ENCODE measurements around the gene PLAAT5.
"Not testable (repeated sequence)": the region's sequence is repeated elsewhere in the genome, so short reads cannot be mapped to it uniquely, and the experiment has no call there.

PLAAT5 gene

DNA sequence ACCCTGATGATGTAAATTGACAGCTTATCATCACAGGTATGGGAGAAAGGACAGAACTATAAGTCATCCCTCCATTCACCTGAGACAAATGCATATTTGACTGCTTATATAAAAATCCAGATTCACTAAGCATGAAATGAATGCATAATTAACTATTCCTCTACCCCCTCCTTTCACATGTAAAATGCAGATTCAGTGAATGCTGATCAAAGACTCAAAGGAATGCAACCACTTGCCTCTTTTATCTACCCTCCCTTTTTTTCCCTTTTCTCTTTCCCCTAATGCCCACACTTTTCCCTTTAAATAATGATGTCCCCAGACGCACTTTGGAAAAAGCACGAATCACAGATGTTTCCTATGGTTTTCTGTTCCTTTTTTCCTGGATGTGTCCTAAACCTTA, 41.1 kb upstream of the PLAAT5 start:
- Histone ChIP-seq H3K4me1 (ENCODE audit: low read length) (peaks cover 20% of the 10 kb centered on the region), H3K4me3 (ENCODE audit: low read length) (no peak overlapping the region), H3K9ac (ENCODE audit: low read length) (no peak overlapping the region), H3K36me3 (replicated peaks; ENCODE audit: low read depth, low read length) (no peaks in the 10 kb centered on the region), H2AFZ (ENCODE audit: low read depth, low read length) (no peak overlapping the region), H3K27me3 (ENCODE audit: low read depth, low read length) (peaks cover 22% of the 10 kb centered on the region), H3K79me2 (ENCODE audit: low read length) (no peaks in the 10 kb centered on the region), H4K20me1 (ENCODE audit: insufficient read depth, low read length) (no peaks in the 10 kb centered on the region), H3K9me3 (ENCODE audit: insufficient read depth, low read length) (no peaks in the 10 kb centered on the region), H3K27ac (ENCODE audit: low read length) (no peak overlapping the region), H3K4me2 (ENCODE audit: low read length) (no peak overlapping the region)
- no peak for TF ChIP-seq EZH2phosphoT487 (IDR thresholded peaks at IDR 0.05; ENCODE audit: low read depth)
- TF ChIP-seq, protein P1, sequence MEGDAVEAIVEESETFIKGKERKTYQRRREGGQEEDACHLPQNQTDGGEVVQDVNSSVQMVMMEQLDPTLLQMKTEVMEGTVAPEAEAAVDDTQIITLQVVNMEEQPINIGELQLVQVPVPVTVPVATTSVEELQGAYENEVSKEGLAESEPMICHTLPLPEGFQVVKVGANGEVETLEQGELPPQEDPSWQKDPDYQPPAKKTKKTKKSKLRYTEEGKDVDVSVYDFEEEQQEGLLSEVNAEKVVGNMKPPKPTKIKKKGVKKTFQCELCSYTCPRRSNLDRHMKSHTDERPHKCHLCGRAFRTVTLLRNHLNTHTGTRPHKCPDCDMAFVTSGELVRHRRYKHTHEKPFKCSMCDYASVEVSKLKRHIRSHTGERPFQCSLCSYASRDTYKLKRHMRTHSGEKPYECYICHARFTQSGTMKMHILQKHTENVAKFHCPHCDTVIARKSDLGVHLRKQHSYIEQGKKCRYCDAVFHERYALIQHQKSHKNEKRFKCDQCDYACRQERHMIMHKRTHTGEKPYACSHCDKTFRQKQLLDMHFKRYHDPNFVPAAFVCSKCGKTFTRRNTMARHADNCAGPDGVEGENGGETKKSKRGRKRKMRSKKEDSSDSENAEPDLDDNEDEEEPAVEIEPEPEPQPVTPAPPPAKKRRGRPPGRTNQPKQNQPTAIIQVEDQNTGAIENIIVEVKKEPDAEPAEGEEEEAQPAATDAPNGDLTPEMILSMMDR (IDR thresholded peaks at IDR 0.05; ENCODE audit: low read depth, low read length) = no peak

GRCh38 chr11:63531074-63531792, 40.3 kb upstream of the PLAAT5 start:
- H3K4me3 ChIP-seq (ENCODE audit: low read length); H4K20me1 ChIP-seq (ENCODE audit: insufficient read depth, low read length); H3K79me2 ChIP-seq (ENCODE audit: low read length); H3K27ac ChIP-seq (ENCODE audit: low read length); H3K9ac ChIP-seq (ENCODE audit: low read length); H3K9me3 ChIP-seq (ENCODE audit: insufficient read depth, low read length); H3K36me3 ChIP-seq (replicated peaks; ENCODE audit: low read depth, low read length): not testable (repeated sequence)
- Histone ChIP-seq H3K27me3 (ENCODE audit: low read depth, low read length) (peaks cover 22% of the 10 kb centered on the region), H3K4me2 (ENCODE audit: low read length) (peak overlapping the region; percentile 11; the same call in 1 of the 2 replicates), H3K4me1 (ENCODE audit: low read length) (peaks cover 12% of the 10 kb centered on the region), H2AFZ (ENCODE audit: low read depth, low read length) (peak overlapping the region; percentile 25; the same call in 1 of the 2 replicates)

DNA sequence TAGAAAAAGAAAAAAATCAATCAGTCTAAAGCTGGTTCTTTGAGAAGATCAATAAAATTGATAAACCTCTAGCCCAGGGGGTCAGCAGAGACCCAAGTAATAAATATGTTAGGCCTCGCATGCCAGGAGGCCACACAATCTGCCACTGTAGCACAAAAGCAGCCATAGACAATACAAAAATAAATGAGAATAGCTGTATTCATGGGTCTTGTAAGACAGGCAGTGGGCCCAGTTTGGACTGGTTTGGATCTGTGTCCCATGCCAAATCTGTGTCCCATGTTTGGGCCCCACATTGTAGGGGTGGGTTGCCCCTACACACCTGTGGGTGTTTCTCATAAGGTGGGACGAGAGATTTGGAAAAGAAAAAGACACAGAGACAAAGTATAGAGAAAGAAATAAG, 39.1 kb upstream of the PLAAT5 start:
- Histone ChIP-seq H3K4me2 (ENCODE audit: low read length) (no peak overlapping the region), H3K9me3 (ENCODE audit: insufficient read depth, low read length) (no peaks in the 10 kb centered on the region), H2AFZ (ENCODE audit: low read depth, low read length) (no peak overlapping the region), H4K20me1 (ENCODE audit: insufficient read depth, low read length) (no peaks in the 10 kb centered on the region), H3K27ac (ENCODE audit: low read length) (no peak overlapping the region), H3K4me1 (ENCODE audit: low read length) (peaks cover 9% of the 10 kb centered on the region), H3K9ac (ENCODE audit: low read length) (no peak overlapping the region), H3K4me3 (ENCODE audit: low read length) (no peak overlapping the region), H3K36me3 (replicated peaks; ENCODE audit: low read depth, low read length) (no peaks in the 10 kb centered on the region), H3K79me2 (ENCODE audit: low read length) (no peaks in the 10 kb centered on the region), H3K27me3 (ENCODE audit: low read depth, low read length) (peaks cover 22% of the 10 kb centered on the region)
- TF ChIP-seq EZH2phosphoT487 (IDR thresholded peaks at IDR 0.05; ENCODE audit: low read depth) = no peak
- TF ChIP-seq, protein P1 (IDR thresholded peaks at IDR 0.05; ENCODE audit: low read depth, low read length) = no peak

DNA sequence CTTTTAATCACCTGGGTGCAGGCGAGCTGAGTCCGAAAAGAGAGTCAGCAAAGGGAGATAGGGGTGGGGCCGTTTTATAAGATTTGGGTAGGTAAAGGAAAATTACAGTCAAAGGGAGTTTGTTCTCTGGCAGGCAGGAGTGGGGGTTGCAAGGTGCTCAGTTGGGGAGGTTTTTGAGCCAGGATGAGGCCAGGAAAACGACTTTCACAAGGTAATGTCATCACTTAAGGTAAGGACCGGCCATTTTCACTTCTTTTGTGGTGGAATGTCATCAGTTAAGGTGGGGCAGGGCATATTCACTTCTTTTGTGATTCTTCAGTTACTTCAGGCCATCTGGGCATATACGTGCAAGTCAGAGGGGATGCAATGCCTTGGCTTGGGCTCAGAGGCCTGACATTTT, 38.4 kb upstream of the PLAAT5 start:
- H3K9ac ChIP-seq (ENCODE audit: low read length); H3K4me3 ChIP-seq (ENCODE audit: low read length); H3K36me3 ChIP-seq (replicated peaks; ENCODE audit: low read depth, low read length); H3K4me1 ChIP-seq (ENCODE audit: low read length); H3K79me2 ChIP-seq (ENCODE audit: low read length); H2AFZ ChIP-seq (ENCODE audit: low read depth, low read length); H3K4me2 ChIP-seq (ENCODE audit: low read length); H4K20me1 ChIP-seq (ENCODE audit: insufficient read depth, low read length); H3K27ac ChIP-seq (ENCODE audit: low read length); H3K9me3 ChIP-seq (ENCODE audit: insufficient read depth, low read length): not testable (repeated sequence)
- peaks cover 22% of the 10 kb centered on the region for H3K27me3 ChIP-seq (ENCODE audit: low read depth, low read length)

- not testable (repeated sequence) for H3K9ac ChIP-seq (ENCODE audit: low read length); H3K36me3 ChIP-seq (replicated peaks; ENCODE audit: low read depth, low read length); H3K9me3 ChIP-seq (ENCODE audit: insufficient read depth, low read length); H2AFZ ChIP-seq (ENCODE audit: low read depth, low read length); H3K4me3 ChIP-seq (ENCODE audit: low read length); H3K79me2 ChIP-seq (ENCODE audit: low read length); H3K27ac ChIP-seq (ENCODE audit: low read length); H3K4me1 ChIP-seq (ENCODE audit: low read length); H3K4me2 ChIP-seq (ENCODE audit: low read length); H4K20me1 ChIP-seq (ENCODE audit: insufficient read depth, low read length)
- H3K27me3 ChIP-seq (ENCODE audit: low read depth, low read length) = peaks cover 18% of the 10 kb centered on the region
Measured at GRCh38 chr11:63528729-63529278, 37.8 kb upstream of the PLAAT5 start.

DNA sequence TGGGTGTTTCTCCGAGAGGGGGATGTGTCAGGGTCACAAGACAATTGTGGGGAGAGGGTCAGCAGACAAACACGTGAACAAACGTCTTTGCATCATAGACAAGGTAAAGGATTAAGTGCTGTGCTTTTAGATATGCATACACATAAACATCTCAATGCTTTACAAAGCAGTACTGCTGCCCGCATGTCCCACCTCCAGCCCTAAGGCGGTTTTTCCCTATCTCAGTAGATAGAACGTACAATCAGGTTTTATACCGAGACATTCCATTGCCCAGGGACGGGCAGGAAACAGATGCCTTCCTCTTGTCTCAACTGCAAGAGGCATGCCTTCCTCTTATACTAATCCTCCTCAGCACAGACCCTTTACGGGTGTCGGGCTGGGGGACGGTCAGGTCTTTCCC, 37.2 kb upstream of the PLAAT5 start:
- not testable (repeated sequence) for H2AFZ ChIP-seq (ENCODE audit: low read depth, low read length); H3K4me3 ChIP-seq (ENCODE audit: low read length); H3K4me2 ChIP-seq (ENCODE audit: low read length); H3K27ac ChIP-seq (ENCODE audit: low read length); H4K20me1 ChIP-seq (ENCODE audit: insufficient read depth, low read length); H3K4me1 ChIP-seq (ENCODE audit: low read length); H3K79me2 ChIP-seq (ENCODE audit: low read length); H3K9me3 ChIP-seq (ENCODE audit: insufficient read depth, low read length); H3K9ac ChIP-seq (ENCODE audit: low read length); H3K36me3 ChIP-seq (replicated peaks; ENCODE audit: low read depth, low read length)
- peaks cover 12% of the 10 kb centered on the region for H3K27me3 ChIP-seq (ENCODE audit: low read depth, low read length)
